ENCODE results near the gene MRTO4.

GRCh38 chr1:19260211-19261138 lies 8.9 kb downstream of the MRTO4 start:
- TF ChIP-seq, protein P1, sequence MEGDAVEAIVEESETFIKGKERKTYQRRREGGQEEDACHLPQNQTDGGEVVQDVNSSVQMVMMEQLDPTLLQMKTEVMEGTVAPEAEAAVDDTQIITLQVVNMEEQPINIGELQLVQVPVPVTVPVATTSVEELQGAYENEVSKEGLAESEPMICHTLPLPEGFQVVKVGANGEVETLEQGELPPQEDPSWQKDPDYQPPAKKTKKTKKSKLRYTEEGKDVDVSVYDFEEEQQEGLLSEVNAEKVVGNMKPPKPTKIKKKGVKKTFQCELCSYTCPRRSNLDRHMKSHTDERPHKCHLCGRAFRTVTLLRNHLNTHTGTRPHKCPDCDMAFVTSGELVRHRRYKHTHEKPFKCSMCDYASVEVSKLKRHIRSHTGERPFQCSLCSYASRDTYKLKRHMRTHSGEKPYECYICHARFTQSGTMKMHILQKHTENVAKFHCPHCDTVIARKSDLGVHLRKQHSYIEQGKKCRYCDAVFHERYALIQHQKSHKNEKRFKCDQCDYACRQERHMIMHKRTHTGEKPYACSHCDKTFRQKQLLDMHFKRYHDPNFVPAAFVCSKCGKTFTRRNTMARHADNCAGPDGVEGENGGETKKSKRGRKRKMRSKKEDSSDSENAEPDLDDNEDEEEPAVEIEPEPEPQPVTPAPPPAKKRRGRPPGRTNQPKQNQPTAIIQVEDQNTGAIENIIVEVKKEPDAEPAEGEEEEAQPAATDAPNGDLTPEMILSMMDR (IDR thresholded peaks at IDR 0.05) = no peak
- TF ChIP-seq POLR2AphosphoS5 (IDR thresholded peaks at IDR 0.05; ENCODE audit: low read depth, low read length) (no peak; the same call in 1 of the 2 replicates), REST (IDR thresholded peaks at IDR 0.05; ENCODE audit: insufficient read depth in 1 of 2, low read depth in 2 of 2, low read length in 1 of 2) (no peak), TCF7L2 (IDR thresholded peaks at IDR 0.05; ENCODE audit: low read depth, low read length) (no peak)
